Activated CD4-positive, alpha-beta T cell treated with anti-CD3 and anti-CD28 coated beads for 1 hour (primary cell): ENCODE results near the gene WDR49.

Experiments
- DNase-seq: peaks from one replicate; pipeline ENCODE4 v3.0.0-alpha.2; 2020

The WDR49 gene

GRCh38 chr3:167611718-167612117 lies 42.0 kb downstream of the WDR49 start:
- DNase-seq = no peak

GRCh38 chr3:167609156-167609555 lies 44.6 kb downstream of the WDR49 start:
- no peak for DNase-seq

GRCh38 chr3:167606836-167607235 lies 46.9 kb downstream of the WDR49 start:
- no peak for DNase-seq

- no peak for DNase-seq
These were observed 47.9 kb downstream of the WDR49 start for GRCh38 chr3:167605871-167606270.

GRCh38 chr3:167602041-167602440 lies 51.7 kb downstream of the WDR49 start:
- DNase-seq = no peak

GRCh38 chr3:167587651-167588050 lies 66.1 kb downstream of the WDR49 start:
- DNase-seq = no peak

GRCh38 chr3:167575000-167575600 lies 78.6 kb downstream of the WDR49 start:
- DNase-seq = no peak

GRCh38 chr3:167572991-167573390 lies 80.8 kb downstream of the WDR49 start:
- no peak for DNase-seq

GRCh38 chr3:167568634-167569033 lies 85.1 kb downstream of the WDR49 start:
- DNase-seq = no peak

GRCh38 chr3:167565489-167565888 lies 88.3 kb downstream of the WDR49 start:
- DNase-seq = no peak

- DNase-seq = no peak
These were observed 89.1 kb downstream of the WDR49 start for GRCh38 chr3:167564612-167565011.

- no peak for DNase-seq
These were observed 93.8 kb downstream of the WDR49 start for GRCh38 chr3:167559924-167560323.

GRCh38 chr3:167554898-167555297 lies 98.8 kb downstream of the WDR49 start:
- no peak for DNase-seq

GRCh38 chr3:167538081-167538480 lies 115.7 kb downstream of the WDR49 start:
- no peak for DNase-seq

GRCh38 chr3:167521006-167521355 lies 132.8 kb downstream of the WDR49 start:
- no peak for DNase-seq

- no peak for DNase-seq
These were observed 133.3 kb downstream of the WDR49 start for GRCh38 chr3:167520266-167521005.

GRCh38 chr3:167507954-167508353 lies 145.8 kb downstream of the WDR49 start:
- no peak for DNase-seq

- DNase-seq = no peak
These were observed 151.3 kb downstream of the WDR49 start for GRCh38 chr3:167502401-167502800.

- DNase-seq = no peak
These were observed 151.8 kb downstream of the WDR49 start for GRCh38 chr3:167501941-167502340.

- no peak for DNase-seq
These were observed 155.8 kb downstream of the WDR49 start for GRCh38 chr3:167497903-167498302.

GRCh38 chr3:167493244-167493643 lies 160.5 kb downstream of the WDR49 start:
- DNase-seq = no peak

- DNase-seq = no peak
These were observed 162.1 kb downstream of the WDR49 start for GRCh38 chr3:167491621-167492020.

GRCh38 chr3:167489571-167489970 lies 164.2 kb downstream of the WDR49 start:
- no peak for DNase-seq

- DNase-seq = no peak
These were observed 166.2 kb downstream of the WDR49 start for GRCh38 chr3:167487556-167487955.

- DNase-seq = no peak
These were observed 169.2 kb downstream of the WDR49 start for GRCh38 chr3:167484551-167484950.
